Retina (tissue), 1 donor: Measurements from ENCODE around the gene ZKSCAN5.
"Not testable (repeated sequence)": the region's sequence is repeated elsewhere in the genome, so short reads cannot be mapped to it uniquely, and the experiment has no call there.

Experiments
- DNase-seq: peaks from one replicate; pipeline ENCODE4 v3.0.0-alpha.2; 2016

Gene ZKSCAN5

DNA sequence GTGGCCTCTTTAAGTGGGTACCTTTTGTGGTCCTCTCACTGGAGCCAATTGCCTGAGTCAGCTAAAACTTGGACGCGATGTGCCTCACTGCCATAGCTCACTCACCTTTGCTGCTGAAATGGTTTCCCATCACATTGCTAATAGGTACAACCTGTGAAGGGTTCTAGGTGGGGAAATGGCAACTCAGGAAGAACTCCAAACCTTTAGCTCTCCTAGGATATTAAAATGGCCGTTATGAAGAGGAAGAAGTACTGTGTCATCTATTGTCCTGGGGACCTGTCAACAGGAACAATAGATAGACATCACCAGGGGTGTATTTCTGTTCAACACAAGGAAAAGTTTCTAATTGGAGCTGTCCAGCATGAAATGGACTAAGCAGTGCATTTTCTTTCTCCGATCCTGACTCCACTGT lies 52.7 kb downstream of the ZKSCAN5 start:
- DNase-seq, result no peak

DNA sequence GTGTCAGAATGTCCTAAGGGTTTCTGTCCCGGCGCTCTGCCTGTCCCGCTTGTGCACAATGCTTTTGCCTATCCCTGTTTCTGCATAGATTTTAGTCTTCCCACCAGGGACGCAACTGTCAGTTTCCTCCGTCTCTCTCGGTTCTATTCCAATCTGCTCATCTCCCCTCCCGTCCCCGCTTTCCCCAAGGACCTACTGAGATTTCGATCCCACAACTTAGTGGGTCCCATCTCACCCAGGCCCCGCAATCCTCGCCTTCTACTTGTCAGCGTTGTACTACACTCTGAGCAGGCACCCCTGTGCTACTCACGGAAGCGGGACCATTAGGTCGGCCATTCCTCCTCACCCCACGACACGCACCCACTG lies 53.5 kb downstream of the ZKSCAN5 start:
- no peak for DNase-seq

DNA sequence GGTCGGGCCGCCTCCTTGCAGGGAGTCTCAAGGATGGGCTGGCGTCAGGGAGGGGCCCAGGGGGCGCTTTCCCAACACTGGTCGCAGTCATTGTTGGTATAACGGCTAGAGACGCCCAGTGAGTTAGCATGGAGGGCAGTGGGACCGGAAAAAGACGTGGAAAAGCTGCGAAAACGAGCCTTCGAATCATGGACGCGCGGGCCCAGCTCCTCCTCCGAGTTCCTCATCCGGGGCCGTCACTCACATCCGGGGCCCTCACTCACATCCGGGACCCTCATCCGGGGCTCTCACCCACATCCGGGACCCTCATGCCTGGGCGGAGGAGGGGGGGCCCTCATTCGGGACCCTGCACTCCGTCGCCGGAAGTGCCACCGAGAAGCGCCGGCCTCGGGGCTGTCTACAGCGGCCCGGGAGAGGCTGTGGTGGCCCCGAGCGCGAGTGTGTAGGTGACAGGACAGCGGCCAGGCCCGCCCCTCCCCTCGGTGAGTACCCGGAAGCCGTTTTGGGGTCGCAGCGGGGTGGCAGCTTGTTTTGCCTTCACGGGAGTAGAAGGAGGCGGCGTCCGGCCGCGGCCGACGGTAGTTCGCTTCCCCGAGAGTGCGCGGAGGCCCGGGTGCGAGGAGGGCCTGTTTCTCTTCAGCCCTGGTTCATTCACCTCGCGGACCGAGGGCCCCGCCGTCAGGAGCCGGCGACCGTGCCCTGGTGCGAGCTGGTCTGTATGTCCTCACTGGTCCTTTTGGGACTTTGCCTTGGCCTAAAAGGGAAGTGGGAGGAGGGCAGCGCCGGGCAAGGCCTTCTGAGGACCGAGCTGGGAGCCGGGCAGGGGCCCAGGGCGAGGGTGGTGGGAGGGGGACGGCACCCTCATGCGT lies 54.1 kb downstream of the ZKSCAN5 start, which contains the start of gene ZNF655:
TSS of gene ZNF655 (plus strand) at position 337 of the 869 bp plus-strand sequence. CDS start 1,918 bp downstream, outside the sequence.
- DNase-seq, result peak; percentile 98

DNA sequence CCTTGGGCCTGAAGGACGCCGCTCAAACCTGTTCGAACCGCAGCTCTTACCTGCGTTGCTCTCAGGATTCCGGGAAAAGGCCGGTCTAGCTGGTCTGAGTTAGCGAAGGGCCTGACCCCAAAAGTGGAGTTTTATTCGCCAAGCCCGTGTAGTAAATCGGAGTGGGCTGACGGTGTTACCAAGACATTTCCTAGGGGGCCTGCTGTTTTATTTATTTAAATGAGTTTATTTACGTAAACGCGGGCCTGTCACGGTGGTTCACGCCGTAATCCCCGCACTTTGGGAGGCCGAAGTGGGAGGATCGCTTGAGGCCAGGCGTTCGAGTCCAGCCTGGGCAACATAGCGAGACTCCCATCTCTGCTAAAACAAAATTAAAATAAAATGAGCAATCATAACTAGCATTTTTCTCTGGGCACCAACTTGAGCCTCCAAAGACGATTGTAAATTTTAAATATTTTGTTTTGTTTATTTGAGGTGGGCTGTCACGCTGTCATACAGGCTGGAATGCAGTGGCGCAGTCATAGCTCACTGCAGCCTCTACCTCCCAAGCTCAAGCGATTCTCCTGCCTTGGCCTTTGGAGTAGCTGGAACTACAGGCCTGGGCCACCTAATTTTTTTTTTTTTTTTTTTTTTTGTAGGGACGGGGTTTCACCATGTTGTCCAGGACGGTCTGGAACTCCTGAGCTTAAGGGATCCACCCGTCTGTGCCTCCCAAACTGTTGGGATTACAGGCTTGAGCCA lies 54.9 kb downstream of the ZKSCAN5 start:
- no peak for DNase-seq

DNA sequence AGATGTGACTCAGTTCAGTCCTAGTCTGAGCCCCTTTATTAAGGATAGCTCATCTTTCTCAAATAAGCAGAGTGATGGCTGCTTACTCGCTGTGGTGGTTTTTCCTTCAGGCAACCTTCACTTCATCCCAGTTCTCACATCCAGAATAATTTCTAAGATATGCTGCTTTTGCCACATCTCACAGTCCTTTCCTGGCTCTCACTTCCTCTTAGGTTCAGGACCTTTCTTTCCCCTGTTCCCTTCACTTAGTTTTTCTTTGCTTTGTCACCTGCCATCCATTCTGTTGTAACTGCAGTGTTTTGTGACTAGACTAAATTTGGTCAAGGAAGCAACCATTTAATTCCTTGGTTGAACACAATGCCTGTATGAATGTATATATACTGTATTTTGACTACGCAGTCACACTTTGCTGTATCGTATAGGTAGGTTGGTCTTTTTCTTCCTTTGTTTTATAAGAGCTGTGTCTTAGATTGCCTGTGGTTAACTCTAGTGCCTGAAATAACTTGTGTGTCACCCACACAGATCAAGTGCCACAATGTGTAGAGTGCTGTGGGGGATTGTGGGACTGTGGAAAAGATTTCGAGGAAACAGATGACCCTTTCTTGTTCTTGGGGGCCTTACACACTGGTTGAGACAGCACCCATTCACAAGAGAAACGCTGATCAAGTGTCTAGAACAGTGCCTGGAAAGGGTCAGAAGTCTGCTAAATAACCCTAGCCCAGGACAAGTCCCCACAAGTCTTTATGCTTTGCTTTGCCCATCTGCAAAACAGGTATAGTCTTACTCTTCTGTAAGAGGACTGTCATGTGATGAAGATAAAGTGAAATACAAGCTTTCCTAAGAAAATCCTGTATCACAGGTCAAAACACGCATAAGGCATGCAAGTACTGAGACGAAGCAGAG lies 56.6 kb downstream of the ZKSCAN5 start:
- DNase-seq, result no peak

DNA sequence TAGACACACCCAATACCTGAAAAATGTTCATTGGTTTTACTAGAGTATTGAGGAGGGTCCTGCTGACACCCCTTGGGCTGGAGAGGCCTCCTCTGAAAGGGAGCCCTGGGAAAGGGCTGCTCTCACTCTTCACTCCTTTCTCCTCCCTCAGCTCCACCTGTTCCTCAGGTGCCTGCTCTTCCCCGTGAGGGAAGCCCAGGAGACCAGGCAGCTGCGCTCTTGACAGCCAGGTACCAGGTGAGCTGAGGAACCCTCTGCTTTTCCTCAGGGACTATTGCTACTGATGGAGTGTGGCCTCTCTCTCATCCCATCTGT lies 57.2 kb downstream of the ZKSCAN5 start:
- DNase-seq, result no peak

DNA sequence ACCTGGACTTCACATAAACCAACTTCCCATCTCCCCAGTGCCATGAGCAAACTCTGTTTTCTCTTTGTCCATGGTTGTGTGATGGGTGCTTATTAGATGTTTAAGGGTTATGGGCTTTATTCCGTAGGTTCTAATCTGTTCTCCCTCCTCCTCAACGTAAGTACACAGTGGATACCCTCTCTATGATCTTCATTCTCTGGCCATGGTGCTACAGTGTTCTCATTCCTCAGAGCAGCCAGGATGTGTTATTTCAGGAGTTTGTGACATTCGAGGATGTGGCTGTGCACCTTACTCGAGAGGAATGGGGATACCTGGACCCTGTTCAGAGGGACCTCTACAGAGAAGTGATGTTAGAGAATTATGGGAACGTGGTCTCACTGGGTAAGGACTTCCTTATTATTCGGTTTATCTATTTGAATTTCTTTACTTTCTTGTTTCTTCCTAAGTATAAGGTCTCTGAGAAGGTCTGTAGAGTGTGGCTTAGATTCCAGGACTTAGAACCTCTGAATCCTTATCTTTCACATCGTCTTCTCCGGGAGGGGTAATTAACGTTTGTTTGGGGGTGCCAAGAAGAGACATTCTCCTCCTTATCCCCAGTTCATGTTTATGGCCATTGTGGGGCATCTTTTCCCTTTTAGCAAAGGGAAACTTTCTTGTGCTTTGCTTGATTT lies 57.8 kb downstream of the ZKSCAN5 start:
- no peak for DNase-seq

DNA sequence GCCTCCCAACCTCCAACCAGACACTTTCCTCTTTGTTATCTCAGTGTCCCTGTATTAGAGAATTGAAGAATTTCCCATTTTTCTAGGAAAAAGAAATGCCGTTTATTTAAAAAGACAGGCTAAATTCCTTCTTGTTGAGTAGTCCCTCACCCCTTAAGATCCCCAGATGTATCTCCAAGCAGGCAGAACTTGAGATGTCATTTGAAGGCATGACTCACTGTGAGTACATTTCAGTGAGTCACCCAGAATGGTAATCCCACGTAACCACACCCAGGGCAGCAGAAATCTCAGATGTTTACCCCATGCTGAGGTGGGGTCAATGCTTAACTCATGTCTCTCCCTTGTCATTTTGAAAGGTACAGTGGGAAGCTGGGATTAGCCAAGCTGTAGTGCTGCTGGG lies 58.4 kb downstream of the ZKSCAN5 start:
- no peak for DNase-seq

DNA sequence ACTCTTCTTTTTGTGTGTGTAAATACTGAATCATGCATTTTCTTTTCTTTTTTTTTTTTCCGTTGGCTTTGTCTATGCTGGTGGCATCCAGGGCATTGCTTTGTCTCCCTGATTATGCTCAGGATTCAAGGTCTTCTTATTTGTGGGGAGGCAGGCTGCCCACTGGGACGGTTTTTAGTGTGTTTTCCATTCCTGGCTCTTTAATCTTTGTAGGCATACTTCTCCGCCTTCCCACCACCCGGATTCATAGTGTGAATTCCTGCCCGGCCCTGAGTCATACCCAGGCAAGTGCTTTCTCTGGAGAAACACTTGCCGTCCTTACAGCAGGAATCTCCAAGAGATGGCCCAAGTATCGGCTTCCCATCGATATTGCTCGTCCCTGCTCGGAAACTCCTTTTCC lies 59.2 kb downstream of the ZKSCAN5 start:
- no peak for DNase-seq

DNA sequence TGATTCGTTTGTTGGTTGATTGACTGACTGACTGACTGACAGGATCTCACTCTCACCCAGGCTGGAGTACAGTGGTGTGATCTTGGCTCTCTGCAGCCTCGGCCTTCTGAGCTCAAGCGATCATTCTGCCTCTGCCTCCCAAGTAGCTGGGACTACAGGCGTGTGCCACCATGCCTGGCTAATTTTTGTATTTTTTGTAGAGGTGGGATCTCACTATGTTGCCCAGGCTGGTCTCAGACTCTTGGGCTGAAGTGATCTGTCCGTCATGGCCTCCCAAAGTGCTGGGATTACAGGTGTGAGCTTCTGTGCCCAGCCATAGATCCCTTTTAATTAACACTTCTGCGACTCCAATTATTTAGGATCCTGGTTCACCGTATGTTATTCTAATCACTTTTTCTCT lies 64.3 kb downstream of the ZKSCAN5 start:
- DNase-seq, result not testable (repeated sequence)

DNA sequence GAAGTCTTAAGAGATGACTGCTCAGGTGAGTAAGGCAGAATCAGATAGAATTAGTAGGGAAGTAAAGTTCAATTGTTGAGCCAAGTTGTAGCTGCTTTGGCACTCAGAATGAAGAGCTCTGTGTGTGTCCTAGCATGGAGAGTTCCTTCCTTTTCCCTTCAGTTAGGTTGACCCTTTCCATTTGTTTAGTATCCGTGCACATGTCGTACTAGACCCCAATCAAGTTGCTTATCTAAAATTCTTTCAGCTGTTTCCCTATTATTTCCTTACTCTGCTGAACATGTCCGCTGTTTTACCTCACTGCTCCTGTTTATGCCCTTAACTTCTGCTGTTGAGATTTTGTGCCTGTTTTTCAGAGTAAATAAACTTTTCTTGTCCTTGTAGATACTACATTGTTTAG lies 67.3 kb downstream of the ZKSCAN5 start:
- DNase-seq, result no peak

DNA sequence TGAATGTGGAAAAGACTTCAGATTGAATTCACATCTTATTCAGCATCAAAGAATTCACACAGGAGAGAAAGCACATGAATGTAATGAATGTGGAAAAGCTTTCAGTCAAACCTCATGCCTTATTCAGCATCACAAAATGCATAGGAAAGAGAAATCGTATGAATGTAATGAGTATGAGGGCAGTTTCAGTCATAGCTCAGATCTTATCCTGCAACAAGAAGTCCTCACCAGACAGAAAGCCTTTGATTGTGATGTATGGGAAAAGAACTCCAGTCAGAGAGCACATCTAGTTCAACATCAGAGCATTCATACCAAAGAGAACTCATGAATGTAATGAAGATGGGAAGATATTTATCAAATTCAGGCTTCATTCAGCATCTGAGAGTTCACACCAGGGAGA lies 68.8 kb downstream of the ZKSCAN5 start:
- no peak for DNase-seq

DNA sequence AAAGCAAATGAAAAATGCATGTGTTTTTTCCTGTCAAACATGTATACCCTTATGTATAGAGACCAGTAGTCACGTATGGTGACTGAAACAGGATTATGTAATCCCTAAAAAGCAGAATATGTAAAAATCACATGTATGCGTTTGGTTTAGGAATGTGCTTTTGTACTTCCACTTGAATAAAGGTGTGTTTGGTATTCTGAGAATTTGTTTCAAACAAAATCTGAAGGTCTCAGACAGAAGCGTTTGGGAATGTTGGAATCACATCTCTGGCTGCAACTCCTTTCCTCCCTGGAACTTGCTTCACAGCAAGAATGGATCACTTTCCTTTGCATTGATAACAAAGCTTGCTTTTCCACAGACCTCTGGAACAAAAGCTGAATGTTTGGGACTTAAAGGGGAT lies 71.8 kb downstream of the ZKSCAN5 start:
- DNase-seq, result no peak

DNA sequence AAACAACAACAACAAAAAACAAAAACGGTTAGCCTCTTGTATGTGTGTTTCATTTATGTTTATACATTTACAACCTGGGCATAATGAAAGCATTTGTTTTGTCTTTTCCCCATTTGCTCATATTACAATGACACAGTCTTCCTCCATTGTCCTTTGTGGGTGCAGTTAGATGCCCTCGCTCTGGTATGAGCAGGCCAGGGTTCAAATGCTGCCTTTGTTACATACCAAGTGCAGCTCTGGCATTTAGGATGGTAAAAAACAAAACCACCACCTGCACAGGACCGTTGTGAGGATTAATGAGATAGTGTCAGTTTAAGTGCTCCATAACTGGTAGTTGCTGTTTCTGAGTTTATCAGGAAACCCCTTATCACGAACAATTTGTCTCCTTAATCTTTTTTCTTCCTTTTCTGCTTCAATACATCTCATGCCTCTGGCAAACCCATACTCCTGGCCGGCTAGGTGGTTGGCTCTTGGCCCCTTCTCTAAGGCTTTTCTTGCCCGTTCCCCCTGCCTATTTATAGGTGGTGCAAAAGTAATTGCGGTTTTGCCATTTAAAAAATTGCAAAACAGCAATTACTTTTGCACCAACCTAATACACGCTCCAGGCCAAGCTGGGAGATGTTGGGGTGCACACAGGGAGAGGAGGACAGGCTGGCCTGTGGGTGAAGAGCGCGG lies 75.0 kb downstream of the ZKSCAN5 start:
- peak; percentile 28 for DNase-seq

DNA sequence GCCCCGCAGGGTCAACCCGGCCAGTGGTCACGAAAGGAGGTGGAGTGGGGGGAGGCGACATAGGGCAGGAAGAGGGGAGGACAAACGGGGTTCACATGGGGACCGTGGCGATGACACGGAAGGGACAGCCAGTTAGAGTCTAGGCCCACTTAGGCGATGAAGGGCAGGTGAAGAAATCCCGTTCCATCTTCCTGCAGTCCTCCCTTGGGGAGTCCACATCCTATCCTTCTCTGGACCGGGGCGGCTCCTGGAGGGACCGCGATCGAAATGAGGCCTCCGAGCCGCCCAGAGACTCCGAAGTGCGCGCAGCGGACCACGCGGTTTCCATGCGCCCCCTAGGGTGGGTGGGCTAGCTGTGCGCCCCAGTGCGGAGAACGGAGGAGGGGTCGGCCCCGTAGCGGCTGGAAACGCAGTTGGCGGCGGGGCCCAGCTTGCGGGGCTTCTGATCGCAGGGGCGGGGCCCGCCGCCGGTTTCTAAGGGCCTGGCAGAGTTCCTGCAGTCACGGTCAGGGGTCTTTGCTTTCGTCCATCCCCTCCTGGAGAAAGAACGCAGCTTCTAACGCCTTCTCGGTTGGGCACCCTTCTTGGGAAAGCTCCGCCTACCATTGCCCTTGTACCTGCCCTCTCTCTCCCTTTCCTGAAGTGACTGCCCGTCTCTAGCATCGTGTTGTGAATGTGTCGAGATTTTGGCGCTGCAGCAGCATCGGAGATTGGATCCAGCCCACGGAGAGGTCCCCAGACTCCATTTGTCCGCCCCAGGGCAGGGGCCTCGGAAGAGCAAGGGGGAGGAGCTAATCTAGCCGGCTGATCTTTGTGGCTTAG lies 75.7 kb downstream of the ZKSCAN5 start:
- DNase-seq, result peak; percentile 92

DNA sequence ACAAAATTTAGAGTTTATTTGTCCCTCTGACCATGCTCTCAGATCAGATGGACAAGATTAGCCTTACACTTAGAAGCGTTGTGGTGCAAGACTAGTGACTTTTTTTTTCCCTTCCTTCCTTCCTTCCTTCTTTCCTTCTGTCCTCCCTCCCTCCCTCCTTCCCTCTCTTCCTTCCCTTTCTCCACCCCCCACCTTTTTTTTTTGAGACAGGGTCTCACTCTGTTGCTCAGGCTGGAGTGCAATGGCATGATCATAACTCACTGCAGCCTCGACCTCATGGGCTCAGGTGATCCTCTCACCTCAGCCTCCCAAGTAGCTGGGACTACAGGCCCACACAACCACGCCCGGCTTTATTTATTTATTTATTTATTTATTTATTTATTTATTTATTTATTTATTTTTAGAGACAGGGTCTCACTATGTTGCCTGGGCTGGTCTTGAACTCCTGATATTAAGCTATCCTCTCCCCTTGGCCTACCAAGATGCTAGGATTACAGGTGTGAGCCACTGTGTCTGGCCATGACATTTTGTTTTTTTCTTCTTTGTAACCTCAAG lies 76.4 kb downstream of the ZKSCAN5 start:
- not testable (repeated sequence) for DNase-seq
